DMS53 treated with DMSO at 0.1 percent for 48 hours (cell line): ENCODE results near the gene MCM7.

Experiments used
- DNase-seq: peaks from one replicate; lab custom pipeline; 2025; ENCODE audit not compliant: unreplicated experiment; lab: John Stamatoyannopoulos, UW

Gene MCM7

GRCh38 chr7:100098913-100099312, 2.3 kb downstream of the MCM7 start:
- no peak for DNase-seq

DNA sequence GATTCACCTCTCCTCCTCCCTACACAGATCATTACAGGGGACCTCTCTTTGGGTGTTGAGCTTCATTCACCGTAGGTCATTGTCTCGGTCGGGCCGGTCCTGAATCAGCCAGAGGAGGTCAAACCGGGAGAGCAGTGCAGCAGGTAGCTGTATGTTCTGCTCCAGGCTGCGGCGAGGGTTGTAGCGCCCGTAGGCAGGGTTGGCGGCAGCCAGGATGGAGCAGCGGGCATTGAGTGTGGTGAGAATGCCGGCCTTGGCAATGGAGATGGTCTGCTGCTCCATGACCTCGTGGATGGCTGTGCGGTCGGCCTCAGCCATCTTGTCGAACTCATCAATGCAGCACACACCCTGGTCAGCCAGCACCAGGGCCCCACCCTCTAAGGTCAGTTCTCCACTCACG, 5.5 kb downstream of the MCM7 start:
- no peak for DNase-seq

GRCh38 chr7:100095289-100095688, 5.9 kb downstream of the MCM7 start:
- no peak for DNase-seq

GRCh38 chr7:100093925-100094486, 7.2 kb downstream of the MCM7 start:
- DNase-seq: no peak

GRCh38 chr7:100093498-100093897, 7.7 kb downstream of the MCM7 start:
- DNase-seq: no peak

DNA sequence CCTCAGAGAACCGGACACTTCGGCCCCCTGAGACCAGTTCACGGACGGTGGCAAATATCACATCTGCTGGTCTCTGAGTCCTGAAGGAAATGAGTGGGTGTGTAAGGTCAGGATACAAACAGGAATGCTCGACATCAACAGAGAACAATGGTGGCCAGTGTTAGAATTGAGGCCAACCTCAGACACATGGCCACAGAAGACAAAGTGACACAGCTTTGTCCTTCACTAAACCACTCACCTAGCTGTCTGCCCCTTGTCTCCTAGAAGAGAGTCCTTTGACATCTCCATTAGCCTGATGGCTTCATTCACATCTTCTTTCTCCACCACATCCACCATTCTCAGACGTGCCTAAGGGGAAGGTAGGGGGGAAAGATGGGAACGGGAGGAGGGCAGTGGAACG, 8.1 kb downstream of the MCM7 start:
- no peak for DNase-seq

GRCh38 chr7:100091411-100092181, 9.6 kb downstream of the MCM7 start:
- no peak for DNase-seq

DNA sequence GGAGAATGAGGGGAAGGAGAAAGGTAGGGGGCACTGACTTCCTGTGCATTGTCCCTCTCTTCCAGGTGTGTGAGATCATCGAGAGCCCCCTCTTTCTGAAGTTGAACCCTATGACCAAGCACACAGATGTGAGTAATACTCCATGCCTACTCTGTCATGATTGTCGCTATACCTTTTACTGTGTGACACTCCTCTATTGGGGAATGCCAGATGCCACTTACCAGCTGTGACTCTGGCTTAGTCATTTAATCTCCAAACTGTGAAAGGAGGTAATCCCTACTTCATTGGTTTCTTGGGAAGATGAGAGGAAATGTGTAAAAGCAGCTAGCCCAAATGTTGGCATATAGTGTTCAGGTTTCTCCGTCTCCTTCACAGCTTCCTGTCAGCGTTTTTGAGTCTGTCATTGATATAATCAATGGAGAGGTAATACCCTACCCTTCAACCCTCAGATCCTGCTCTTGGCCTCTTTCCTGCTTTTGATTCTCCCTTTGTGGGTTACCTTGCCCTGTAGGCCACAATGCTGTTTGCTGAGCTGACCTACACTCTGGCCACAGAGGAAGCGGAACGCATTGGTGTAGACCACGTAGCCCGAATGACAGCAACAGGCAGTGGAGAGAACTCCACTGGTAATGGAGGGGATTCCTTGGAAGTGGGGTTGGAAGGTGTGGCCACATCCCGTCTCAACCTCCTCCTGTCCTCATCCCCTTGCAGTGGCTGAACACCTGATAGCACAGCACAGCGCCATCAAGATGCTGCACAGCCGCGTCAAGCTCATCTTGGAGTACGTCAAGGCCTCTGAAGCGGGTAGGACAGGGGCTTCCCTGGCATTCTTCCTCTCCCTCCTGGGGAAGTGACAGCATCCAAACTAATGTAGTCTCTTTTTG, 10.4 kb downstream of the MCM7 start:
- DNase-seq: no peak

- no peak for DNase-seq
Observed at GRCh38 chr7:100089458-100090196, 11.6 kb downstream of the MCM7 start.

- peak; percentile 52 for DNase-seq
Observed at GRCh38 chr7:100088621-100089457, 12.4 kb downstream of the MCM7 start, which contains the start of gene COPS6. TSS of gene COPS6 (plus strand) at chr7:100088969. CDS start at chr7:100088991, 22 bp downstream.

- DNase-seq: no peak
Observed at GRCh38 chr7:100088095-100088620, 13.0 kb downstream of the MCM7 start.

DNA sequence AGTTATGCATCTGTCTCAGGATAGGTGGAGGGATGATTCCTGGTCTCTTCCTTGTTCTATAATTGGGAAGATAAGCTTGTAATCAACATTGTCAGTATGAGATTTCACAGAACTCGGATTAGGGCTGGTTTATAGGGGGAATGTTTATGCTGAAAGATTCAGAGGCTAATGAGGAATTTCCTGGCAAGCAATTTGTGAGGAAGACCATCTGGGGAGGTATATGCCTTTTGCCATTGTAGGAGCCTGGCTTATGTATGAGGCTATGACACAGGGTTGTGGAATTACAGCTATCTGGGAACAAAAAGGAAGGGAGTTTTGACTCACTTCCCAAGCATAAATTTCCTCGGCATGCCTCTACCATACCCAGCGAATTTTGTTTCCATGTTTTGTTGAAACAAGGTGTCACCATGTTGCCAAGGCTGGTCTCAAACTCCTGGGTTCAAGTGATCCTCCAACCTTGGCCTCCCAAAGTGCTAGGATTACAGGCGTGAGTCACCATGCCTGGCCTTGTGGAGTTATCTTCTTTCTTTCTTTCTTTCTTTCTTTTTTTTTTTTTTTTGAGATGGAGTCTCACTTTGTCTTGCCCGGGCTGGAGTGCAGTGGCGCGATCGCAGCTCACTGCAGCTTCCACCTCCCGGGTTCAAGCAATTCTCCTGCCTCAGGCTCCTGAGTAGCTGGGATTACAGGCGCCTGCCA, 14.0 kb downstream of the MCM7 start:
- DNase-seq: no peak

- DNase-seq: no peak
Observed at GRCh38 chr7:100085515-100085914, 15.7 kb downstream of the MCM7 start.

DNA sequence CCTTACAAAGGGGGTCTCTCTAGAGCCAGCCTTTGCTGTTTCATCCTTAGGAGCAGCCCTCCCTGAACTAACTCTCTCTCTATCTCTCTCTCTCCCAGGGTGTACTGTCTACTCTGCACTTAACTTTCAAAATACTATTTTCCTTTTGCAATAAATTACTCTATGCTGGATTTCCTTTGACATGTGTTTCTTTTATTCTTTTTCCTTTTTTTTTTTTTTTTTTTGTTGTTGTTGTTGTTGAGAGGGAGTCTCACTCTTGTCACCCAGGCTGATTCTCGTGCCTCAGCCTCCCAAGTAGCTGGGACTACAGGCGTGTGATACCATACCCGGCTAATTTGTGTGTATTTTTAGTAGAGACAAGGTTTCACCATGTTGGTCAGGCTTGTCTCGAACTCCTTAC, 18.2 kb downstream of the MCM7 start:
- no peak for DNase-seq

DNA sequence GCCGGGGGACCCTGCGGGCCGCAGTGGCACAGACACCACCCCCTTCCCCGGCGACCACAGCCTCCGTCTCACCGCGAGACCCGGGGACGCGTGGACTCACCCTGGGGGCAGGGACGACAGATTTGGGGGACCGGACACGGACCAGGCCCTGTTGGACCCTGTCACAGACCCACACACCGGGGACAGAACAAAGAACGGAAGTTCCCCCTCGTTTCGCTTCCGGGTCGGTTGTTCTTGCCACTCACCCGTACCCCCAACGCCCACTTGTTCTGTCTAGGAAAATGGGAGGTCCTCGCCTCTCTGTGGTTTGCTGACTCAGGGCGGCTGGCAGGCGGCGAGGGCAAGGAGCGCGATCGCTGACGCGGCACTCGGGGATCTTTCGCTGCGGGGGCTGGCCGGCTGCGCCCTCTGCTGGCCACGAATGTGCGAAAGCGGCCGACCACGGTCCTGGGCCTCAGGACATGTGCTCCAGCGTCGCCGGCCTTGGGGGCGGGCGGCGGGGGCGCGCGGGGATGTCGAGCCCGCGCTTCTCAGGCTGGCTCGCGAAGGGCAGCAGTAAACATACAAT, 19.6 kb downstream of the MCM7 start, which contains the start of gene ZNF3:
TSS of gene ZNF3 (minus strand) at position 189 of the 568 bp plus-strand sequence. CDS start 4,366 bp downstream, outside the sequence.
- peak; percentile 98 for DNase-seq

- DNase-seq: peak; percentile 48
Observed at GRCh38 chr7:100080907-100081534, 20.2 kb downstream of the MCM7 start.

DNA sequence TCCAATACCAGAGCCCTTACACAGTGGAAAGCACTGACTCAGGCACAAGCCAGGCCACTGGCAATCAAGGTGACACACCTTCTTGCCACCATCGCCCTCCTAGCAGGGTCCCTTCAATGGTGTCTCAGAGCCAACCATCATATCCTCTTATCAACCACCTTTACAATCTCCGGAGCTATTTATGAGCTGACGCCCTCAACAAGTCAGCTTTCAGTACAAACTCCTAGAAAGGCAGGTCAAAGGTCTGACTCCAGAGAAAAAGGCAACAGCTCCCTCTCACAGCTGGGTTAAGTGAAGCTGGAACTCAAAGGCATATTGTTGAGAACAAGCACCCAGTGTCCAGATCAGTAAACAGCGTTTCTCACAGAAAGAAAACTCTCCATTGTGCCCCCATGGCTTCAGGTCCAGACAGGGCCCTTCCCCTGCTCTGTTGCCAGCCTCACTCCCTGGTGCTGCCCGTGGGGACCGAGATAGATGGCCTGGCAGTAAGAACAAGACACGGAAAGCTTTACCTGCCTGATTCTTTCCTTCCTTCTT, 22.1 kb downstream of the MCM7 start:
- no peak for DNase-seq

DNA sequence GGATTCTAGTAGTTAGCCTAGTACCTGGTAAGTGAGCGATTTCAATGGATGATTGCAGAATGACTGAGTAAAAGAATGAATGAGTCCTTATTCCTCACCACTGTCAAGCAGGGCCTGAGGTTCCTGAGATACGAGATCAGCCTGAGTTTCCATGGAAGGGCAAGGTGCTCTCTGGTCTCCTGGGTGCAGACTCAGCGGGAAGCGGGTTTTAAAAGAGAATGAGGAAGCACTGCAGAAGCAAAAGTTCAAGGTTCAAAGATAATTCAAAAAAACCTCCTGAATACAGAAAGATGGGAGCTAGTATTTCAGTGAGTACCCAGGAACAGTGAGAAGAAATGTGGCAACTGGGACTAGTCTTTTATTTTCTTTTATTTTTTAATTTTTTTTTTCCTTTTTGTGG, 24.0 kb downstream of the MCM7 start:
- no peak for DNase-seq
